GM19438 (cell line): ENCODE measurements around the gene STAC2.

Experiments used
- ATAC-seq: cut with Tn5 transposase; IDR thresholded peaks from one replicate; pipeline ENCODE4 v1.9.1; 2021; ENCODE audit warnings: low read depth; ENCODE audit not compliant: unreplicated experiment

Gene STAC2

DNA sequence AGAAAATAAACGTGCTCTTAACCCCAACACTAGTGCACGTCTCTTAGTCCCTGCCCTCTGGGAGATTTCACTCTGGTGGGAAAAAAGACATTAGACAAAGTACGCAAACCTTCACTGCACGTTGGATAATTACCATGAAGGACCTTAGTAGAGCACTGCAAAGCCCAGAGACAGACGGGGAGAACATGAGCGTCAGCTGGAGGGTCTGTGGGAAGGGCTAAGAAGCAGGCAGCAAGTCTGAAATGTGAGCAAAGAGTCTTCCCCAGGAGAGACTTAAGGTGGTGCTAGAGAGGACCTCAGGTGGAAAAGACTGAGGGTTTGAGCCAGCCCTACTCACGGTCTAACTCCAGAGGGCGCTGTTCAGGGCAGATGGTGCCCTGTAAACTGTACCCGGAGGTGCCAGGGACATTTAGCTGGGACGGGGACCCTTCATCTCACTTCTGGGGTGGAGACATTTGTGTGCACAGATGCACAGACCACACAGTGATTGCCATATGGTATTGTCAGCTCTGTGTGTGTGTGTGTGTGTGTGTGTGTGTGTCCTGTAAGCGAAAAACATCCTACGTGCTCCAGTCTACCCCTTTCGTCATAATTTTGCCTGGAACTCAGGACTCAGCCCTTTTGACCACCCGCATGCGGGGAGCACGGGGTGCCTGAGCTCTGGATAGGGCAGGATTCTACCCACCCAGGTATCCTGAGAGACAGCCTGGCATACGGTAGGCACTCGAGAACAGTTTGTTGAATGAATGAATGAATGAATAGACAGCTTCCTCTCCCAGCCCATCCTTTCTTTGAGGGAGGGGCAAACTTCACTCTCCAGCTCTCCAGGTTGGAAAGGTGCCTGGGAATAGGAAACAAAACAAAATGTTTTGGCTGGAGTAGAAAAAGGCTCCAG is 10.1 kb upstream of the STAC2 start:
- no peak for ATAC-seq

DNA sequence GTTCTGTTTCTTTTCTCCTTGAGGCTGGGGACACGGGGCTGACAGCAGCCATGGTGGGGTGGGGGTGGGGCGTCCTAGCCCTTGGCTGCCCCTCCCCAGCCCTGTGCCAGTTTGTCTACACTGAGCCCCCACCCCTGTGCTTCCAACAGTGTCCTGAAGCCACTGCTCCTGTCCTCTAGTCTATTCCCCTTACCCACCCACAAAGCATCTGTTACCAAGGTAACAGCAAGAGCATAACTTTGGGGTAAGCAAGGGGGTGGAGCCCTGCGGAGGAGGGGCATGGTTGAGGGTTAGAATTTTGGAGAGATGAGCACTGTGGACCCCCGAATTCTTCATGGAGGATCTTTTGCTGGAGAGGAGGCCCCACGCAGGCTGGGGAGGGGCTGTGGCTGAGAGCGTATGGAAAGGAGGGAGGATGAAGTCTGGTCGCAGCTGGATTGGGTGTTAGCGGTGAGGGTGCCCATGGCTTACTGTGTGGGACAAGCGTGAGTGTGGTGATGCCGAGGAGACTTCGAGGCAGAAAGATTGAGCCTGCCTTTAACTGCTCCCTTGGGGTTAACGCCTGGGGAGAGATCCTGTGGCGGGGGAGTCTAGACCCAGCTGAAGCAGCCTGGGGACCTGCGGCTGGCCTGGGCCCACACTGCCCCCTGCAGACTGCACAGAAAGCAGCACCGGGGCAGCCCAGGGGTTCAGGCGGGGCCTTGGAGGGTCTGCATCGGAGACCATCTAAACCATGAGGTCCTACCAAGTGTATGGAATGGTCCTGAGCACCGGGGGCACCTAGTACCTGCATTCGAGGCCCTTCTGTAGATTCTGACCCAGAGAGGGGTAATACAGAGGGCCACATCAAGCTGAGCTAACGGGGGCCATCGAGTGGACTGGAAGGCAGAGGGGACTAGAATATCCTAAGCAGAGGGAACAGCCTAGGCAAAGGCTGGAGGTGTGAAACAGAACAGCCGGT is 6.1 kb upstream of the STAC2 start:
- no peak for ATAC-seq

- no peak for ATAC-seq
These were observed 5.4 kb upstream of the STAC2 start for GRCh38 chr17:39231091-39231561.

DNA sequence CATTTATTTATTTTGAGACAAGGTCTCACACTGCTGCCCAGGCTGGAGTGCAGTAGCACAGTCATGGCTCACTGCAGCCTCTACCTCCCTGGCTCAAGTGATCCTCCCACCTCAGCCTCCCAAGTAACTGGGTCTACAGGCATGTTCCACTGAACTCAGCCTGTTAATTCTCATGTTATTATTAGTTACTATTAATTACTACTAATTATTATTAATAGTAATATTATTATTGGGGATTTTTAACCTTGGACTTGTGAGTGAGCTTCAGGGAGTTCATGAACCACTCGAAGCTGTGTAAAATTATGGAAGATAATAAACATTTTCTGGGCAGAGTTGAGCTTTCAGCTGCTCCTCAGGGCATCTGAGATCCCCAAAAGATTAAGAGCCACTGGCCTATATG is 4.6 kb upstream of the STAC2 start:
- no peak for ATAC-seq

DNA sequence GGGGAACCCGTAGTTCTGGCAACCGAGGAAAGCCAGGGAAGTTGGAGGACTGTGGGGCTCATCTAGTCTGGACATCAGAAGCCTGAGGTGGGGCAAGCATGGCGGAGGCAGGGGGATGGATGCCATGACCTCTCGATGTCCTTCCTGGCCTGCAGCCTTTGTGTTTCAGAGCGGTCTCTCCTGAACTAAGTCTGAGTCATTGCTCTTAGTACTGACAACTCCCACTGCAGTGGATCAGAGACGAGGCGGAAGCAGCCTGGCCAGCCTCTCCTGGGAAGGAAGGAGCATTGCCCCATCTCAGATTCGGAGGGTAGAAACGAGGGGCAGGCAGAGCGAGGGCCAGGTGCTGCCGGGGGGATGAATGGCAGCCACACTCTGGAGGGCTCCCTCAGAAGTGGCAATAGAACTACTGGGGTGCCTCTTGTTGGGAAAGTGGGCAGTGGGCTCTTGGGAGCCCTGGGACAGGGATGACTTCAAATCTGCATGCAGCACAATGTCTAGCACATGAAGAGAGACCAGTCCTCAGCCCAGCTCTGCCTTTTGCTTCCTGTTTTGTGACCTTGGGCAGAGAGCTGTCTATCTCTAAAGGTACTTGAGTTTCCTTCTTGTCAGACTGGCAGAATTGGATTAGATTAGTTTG is 3.6 kb upstream of the STAC2 start:
- no peak for ATAC-seq

GRCh38 chr17:39227364-39227919 is 1.7 kb upstream of the STAC2 start:
- no peak for ATAC-seq

DNA sequence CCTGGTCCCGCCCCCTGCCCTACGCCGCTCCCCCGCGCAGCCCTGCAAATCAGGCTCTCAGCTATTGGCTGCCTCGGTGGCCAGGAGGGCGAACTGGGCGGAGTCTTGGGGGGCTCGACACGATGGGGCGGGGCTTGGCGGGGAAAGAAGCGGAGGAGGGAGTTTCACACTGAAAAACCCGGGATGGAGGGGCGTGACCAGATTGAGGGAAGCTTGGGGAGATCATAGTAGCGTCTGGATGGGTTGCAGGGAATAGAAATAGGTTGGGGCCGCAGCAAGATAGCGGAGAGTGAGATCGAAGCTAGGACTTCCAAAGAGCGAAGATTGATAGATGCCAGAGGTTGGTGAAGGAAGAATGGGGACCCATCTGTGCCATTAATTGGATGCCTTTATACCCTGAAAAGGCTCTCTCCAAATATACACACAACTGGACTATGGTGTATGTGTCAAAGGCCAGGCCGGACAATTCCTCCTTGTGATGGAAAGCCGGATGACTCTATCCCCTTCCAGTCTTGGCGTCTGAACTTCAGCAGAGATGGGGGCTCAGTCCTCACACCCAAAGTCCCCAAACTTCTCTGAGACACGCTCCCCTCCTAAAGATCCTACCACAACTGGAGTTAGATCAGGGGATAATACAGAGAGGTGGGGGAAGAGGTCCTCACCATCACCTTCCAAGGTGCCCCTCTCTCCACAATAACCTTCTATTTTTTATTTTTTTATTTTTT is 376 bp upstream of the STAC2 start:
- no peak for ATAC-seq

GRCh38 chr17:39224778-39225307 is 902 bp downstream of the STAC2 start:
- ATAC-seq, result no peak

GRCh38 chr17:39223907-39224777 is 1.6 kb downstream of the STAC2 start:
- no peak for ATAC-seq

DNA sequence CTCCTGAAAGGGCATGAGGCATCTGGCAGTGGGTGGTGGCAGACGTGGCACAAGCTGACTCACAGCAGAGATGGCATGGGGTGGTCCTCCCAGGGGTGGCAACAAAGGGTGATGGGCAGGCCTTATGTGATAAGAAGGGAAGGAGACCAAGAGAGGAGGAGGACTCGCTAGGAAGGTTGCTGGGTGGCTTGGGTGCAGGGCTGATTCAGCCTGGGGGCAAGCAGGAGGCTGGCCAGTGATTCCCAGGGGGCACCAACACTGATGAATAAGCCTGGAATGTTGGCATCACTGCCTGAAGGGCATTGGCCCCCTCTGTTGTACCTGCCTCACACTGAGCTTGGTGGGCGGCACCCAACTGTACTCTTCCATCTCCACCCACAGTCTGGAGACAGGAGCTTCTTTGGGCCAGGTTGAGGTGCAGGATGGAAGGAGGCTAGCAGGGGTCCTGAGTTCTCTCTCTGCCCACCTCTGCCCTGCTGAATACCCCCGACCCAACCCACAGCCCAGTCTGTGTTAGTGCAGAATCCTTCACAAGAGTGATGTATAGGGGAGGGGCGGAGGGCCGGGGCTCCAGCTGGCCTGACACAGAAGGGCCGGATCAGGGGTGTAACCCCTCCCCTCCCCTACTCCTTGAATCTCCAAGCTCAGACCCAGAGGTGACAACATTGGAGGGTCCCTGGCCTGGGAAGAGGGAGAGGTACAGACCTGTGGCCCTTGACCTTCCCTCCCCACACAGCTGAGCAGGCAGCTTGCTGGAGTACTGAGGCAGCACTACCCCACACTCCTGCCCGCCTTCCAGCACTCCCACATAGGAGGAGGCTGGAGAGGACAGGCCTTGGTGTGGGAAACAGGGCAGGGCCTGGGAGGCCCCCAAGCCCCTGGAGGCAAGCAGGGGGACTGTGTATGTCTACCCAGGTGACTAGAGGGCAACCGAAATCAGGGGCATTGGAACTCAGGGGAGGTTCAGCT is 2.6 kb downstream of the STAC2 start:
- no peak for ATAC-seq

DNA sequence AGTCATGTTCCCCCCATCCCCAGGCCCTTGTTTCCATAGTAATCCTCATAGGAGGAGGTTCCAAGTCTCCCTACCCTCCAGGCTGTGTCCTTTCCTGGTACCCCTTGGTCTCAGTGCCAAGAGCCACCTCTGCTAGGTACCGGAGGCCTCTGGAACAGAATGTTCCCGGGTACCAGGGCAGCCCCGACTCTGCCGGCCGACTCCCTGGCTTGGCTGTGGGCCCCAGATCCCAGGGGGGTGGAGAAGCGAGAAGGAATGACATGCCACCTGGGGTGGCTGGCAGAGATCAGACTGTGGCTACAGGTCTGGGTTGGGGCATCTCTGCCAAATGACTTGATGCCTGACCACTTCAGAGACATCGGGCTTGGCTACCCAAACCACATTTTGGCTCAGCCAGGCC is 3.6 kb downstream of the STAC2 start:
- ATAC-seq, result no peak

DNA sequence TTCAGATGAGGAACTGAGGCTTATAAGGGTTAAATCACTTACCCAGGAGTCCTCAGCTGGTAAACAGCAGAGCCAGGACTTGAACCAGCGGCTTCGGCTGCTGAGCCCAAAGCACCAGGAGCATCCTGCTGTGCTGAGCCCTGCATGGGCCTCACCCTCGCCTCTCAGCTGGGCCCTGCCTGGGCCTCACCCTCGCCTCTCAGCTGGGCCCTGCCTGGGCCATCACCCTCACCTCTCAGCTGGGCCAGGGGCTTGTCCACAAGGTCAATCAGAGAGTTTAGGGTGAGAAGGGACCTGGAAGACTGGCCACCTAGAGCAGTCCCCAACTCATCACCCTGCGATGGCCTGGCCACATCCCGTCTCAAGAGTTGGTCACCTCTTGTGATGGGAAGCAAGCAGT is 4.2 kb downstream of the STAC2 start:
- ATAC-seq, result no peak

GRCh38 chr17:39219647-39220154 is 6.0 kb downstream of the STAC2 start:
- no peak for ATAC-seq

- no peak for ATAC-seq
These were observed 6.8 kb downstream of the STAC2 start for GRCh38 chr17:39218906-39219305.

GRCh38 chr17:39217734-39218369 is 7.9 kb downstream of the STAC2 start:
- no peak for ATAC-seq

DNA sequence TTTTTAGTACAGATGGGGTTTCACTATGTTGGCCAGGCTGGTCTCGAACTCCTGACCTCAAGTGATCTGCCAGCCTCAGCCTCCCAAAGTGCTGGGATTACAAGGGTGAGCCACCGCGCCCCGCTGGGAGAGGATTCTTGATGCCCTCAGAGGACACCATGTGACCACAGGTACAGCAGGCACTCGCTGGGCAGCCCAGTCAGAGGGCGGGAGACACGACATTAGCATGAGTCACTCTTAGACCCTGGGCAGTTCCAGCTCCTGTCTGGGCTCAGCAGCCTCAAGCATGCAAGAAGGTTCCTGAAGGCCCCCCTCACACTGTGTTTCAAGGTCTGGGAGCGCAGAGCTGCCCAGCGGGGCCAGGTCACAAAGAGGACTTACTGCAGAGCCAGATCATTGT is 11.9 kb downstream of the STAC2 start:
- ATAC-seq, result no peak
